ENCODE data around the gene TRIP6. TPM values are rescaled to one million over a fixed set of nuclear protein-coding genes. Genes with fewer than 3 reads are reported as not detected.
"Not testable (repeated sequence)": the region's sequence is repeated elsewhere in the genome, so short reads cannot be mapped to it uniquely, and the experiment has no call there.

TRIP6 gene
- total and polyA plus RNA-seq, 9 donors, result 31.7 to 57.6 (median 46.8) TPM

DNA sequence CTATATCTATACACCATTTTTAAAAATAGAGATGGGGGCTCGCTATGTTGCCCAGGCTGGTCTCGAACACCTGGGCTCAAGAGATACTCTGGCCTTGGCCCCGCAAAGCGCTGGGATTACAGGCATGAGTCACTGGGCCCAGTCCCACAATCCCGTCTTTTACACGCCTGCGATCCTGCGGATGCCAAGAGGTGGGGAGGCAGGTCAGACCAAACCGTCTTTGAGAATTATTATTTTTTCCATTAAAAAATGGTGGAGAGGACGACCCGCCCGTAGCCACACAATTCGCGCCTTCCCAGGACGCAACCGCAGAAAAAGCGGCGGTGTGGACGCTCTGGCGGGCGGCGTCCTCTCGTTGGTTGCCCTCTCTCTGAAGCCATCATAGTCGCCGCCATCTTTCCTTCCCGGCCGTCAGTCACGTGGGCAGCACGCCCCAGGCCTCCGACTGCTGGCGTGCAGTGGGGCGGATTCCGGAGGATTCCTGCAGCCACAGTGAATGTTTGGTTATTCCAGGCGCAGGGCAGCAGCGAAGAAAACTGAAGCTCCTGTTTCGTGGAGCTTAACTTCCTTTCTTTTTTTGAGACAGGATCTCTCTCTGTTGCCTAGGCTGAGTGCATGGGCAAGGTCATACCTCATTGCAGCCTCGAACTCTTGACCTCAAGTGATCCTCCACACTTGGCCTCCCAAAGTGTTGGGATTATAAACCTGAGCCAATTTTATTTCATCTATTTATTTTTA is 29.9 kb upstream of the TRIP6 start:
- under 1% methylated on average over 34 of the region's 37 CpGs for WGBS (ENCODE audit: insufficient coverage)
- Histone ChIP-seq H3K27ac (ENCODE audit: low read length) (peak overlapping the region; percentile 95), H3K9me3 (replicated peaks; ENCODE audit: control insufficient read depth, low read depth, low read length) (no peaks in the 10 kb centered on the region), H3K4me3 (ENCODE audit: low read length) (peak overlapping the region; percentile 41), H3K4me1 (ENCODE audit: control insufficient read depth, insufficient read depth, low read length) (peaks cover 16% of the 10 kb centered on the region), H3K36me3 (ENCODE audit: control insufficient read depth, insufficient read depth, low read length) (no peaks in the 10 kb centered on the region), H3K27me3 (ENCODE audit: control insufficient read depth, insufficient read depth, low read length) (no peaks in the 10 kb centered on the region)
- peak; percentile 97 for DNase-seq

DNA sequence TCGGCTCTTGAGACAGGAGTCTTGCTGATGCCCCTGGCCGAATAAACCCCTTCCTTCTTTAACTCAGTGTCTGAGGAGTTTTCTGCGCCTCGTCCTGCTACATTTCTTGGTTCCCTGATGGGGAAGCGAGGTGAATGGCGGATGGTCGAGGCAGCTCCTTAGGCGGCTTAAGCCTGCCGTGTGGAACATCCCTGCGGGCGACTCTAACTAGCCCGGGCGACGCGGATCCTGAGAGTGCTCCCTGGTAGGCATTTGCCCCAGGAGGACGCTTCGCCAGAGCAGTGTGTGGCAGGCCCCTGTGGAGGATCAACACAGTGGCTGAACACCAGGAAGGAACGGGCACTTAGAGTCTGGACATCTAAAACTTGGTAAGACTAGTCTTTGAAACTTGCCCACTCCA is 27.8 kb upstream of the TRIP6 start:
- Histone ChIP-seq H3K4me3 (ENCODE audit: low read length) (no peak overlapping the region), H3K4me1 (ENCODE audit: control insufficient read depth, insufficient read depth, low read length) (peaks cover 16% of the 10 kb centered on the region), H3K27me3 (ENCODE audit: control insufficient read depth, insufficient read depth, low read length) (no peaks in the 10 kb centered on the region), H3K9me3 (replicated peaks; ENCODE audit: control insufficient read depth, low read depth, low read length) (no peaks in the 10 kb centered on the region), H3K36me3 (ENCODE audit: control insufficient read depth, insufficient read depth, low read length) (no peaks in the 10 kb centered on the region), H3K27ac (ENCODE audit: low read length) (no peak overlapping the region)
- 91% methylated on average over 14 of the region's 18 CpGs for WGBS (ENCODE audit: insufficient coverage)
- DNase-seq, result no peak

DNA sequence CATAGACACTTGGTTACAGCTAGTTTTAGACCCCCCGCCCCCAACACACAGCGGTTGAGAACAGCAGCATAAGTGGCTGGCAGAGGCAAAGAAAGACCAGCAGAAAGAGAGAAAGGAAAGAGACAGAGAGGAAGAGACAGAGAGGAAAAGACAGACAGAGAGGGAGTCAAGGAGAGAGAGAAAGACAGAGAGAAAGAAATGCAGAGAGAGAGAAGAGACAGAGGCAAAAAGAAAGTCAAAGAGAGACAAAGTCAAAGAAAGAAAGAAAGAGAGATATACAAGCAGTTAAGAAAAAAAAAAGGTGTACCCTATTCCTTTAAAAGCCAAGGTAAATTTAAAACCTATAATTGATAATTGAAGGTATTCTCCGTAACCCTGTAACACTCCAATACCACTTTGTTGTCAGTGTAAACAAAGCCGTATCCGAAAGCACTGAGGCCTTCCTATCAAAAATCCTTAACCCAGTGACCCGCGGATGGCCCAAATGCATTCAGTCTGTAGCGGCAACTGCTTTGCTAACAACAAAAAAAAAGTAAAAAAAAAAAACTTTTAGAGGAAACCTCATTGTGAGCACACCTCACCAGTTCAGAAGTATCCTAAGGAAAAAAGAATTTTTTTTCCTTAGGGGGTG is 26.6 kb upstream of the TRIP6 start:
- H3K27me3 ChIP-seq (ENCODE audit: control insufficient read depth, insufficient read depth, low read length), result no peaks in the 10 kb centered on the region

DNA sequence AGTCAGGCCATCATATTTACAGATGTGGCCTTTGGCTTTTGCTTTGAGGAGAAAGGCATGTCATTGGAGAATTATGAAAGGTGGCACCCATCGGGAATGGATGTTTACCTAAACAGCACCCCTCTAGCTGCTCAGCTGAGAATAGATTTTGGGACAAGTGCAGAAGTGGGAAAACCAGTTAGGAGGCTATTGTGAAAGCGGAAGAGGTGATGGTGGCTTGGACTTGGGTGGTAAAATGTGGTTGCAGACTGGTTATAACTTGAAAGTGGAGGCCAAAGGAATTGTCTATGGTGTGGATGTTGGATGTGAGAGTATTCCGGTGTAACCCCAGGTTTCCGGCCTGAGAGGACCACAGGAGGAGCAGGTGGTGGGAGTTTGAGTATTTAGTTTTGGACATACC is 19.8 kb upstream of the TRIP6 start:
- H3K36me3 ChIP-seq (ENCODE audit: control insufficient read depth, insufficient read depth, low read length), result no peaks in the 10 kb centered on the region
- no peak overlapping the region for H3K27ac ChIP-seq (ENCODE audit: low read length)
- H3K27me3 ChIP-seq (ENCODE audit: control insufficient read depth, insufficient read depth, low read length), result no peaks in the 10 kb centered on the region
- DNase-seq, result no peak
- no peak overlapping the region for H3K4me3 ChIP-seq (ENCODE audit: low read length)
- peaks cover 7% of the 10 kb centered on the region for H3K4me1 ChIP-seq (ENCODE audit: control insufficient read depth, insufficient read depth, low read length)
- 90% methylated on average over 3 of the region's 4 CpGs for WGBS (ENCODE audit: insufficient coverage)
- no peaks in the 10 kb centered on the region for H3K9me3 ChIP-seq (replicated peaks; ENCODE audit: control insufficient read depth, low read depth, low read length)

More for the DNA sequence above, 26.6 kb upstream of the TRIP6 start:
- peaks cover 16% of the 10 kb centered on the region for H3K4me1 ChIP-seq (ENCODE audit: control insufficient read depth, insufficient read depth, low read length)
- no peak for DNase-seq
- H3K4me3 ChIP-seq (ENCODE audit: low read length), result no peak overlapping the region
- H3K27ac ChIP-seq (ENCODE audit: low read length), result no peak overlapping the region
- no CpG with 5 or more reads among the region's 8 CpGs for WGBS (ENCODE audit: insufficient coverage)
- H3K9me3 ChIP-seq (replicated peaks; ENCODE audit: control insufficient read depth, low read depth, low read length), result no peaks in the 10 kb centered on the region
- H3K36me3 ChIP-seq (ENCODE audit: control insufficient read depth, insufficient read depth, low read length), result no peaks in the 10 kb centered on the region

DNA sequence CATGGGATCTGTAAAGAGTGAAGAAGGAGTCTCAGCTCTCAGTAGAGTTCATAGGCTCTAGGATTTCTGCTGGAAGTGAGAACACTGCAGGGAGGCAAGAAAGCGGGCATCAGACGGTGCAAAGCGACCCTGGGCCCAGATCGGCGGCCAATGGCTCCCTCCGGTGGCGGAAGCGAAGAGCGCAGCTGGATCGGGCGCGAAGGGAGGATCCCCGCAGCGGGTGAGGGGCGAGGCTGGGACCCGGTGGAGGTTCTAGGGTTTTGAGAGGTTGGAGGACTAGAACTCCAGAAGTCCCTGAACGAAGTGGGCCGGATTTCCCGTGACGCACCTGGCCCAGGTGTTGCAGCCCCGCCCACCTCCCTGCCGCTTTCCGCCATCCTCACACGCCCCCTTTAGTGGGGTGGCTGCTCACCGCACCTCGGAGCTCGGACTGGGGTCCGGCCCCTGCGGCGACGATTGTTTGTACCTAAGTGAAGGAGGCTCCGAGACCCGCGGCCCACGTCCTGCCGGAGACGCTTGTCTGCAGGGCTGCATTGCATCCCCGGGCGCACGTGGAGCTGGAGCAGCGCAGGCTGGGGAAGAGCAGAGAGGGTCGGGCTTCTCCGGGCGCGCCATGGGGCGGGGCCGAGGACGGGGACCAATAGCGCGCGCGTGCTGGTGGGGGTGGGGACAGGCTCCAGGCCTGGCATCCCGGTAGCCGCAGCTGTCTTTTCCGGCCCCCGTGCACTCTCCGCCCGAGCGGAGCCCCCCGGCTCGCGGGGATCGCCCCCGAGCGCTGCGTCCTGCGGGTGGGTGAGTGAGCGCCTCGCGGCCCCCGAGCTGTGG is 14.9 kb upstream of the TRIP6 start, which contains the start of gene SLC12A9:
SLC12A9 (plus strand) TSS at position 666 of the 825 bp plus-strand sequence. CDS start 1,485 bp downstream, outside the sequence.
- Histone ChIP-seq H3K36me3 (ENCODE audit: control insufficient read depth, insufficient read depth, low read length) (peaks cover 3% of the 10 kb centered on the region), H3K4me3 (ENCODE audit: low read length) (peak within 1 kb of the TSS; percentile 69), H3K9me3 (replicated peaks; ENCODE audit: control insufficient read depth, low read depth, low read length) (no peaks in the 10 kb centered on the region), H3K27ac (ENCODE audit: low read length) (peak within 1 kb of the TSS; percentile 47), H3K27me3 (ENCODE audit: control insufficient read depth, insufficient read depth, low read length) (no peaks in the 10 kb centered on the region), H3K4me1 (ENCODE audit: control insufficient read depth, insufficient read depth, low read length) (peaks cover 14% of the 10 kb centered on the region)
- peak; percentile 97 for DNase-seq
- WGBS (ENCODE audit: insufficient coverage), result under 1% methylated on average over 66 of the region's 71 CpGs

DNA sequence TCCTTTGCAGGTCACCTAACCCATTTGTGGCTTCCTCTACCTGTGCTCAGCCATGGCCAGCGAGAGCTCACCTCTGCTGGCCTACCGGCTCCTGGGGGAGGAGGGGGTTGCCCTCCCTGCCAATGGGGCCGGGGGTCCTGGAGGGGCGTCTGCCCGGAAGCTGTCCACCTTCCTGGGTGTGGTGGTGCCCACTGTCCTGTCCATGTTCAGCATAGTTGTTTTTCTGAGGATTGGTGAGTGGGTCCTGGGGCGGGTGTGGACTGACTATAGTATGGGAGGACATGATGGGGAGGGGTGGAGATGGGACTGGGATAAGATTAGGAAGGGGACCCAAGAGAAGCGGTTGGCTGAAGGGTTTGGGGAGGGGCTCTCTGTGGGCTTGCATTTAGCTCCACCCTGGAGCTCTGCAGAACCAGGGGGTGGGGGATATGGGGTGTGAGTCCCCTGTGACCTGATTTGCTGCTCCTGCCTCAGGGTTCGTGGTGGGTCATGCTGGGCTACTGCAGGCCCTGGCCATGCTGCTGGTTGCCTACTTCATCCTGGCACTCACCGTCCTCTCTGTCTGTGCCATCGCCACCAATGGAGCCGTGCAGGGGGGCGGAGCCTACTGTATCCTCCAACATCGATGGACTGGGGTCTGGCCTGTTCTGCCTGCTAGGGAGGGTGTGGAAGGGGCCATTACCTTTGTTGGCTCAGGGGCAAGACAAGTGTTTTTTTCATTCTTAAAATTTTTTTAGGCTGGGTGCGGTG is 12.9 kb upstream of the TRIP6 start:
- WGBS (ENCODE audit: insufficient coverage), result 83% methylated on average over 6 of the region's 14 CpGs
- no peak for DNase-seq
- no peaks in the 10 kb centered on the region for H3K9me3 ChIP-seq (replicated peaks; ENCODE audit: control insufficient read depth, low read depth, low read length)
- no peak overlapping the region for H3K4me3 ChIP-seq (ENCODE audit: low read length)
- no peaks in the 10 kb centered on the region for H3K27me3 ChIP-seq (ENCODE audit: control insufficient read depth, insufficient read depth, low read length)
- peaks cover 14% of the 10 kb centered on the region for H3K4me1 ChIP-seq (ENCODE audit: control insufficient read depth, insufficient read depth, low read length)
- H3K36me3 ChIP-seq (ENCODE audit: control insufficient read depth, insufficient read depth, low read length), result peaks cover 13% of the 10 kb centered on the region
- no peak overlapping the region for H3K27ac ChIP-seq (ENCODE audit: low read length)

DNA sequence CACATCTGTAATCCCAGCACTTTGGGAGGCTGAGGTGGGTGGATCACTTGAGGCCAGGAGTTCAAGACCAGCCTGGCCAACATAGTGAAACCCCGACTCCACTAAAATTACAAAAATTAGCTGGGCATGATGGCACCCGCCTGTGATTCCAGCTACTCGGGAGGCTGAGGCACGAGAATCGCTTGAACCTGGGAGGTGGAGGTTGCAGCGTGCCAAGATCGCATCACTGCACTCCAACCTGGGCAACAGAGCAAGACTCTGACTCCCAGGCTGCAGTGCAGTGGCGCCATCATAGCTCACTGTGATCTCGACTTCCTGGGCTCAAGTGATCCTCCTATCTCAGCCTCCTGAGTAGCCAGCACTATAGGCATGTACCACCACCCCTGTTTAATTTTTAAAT is 12.3 kb upstream of the TRIP6 start:
- H3K4me3 ChIP-seq (ENCODE audit: low read length); H3K27me3 ChIP-seq (ENCODE audit: control insufficient read depth, insufficient read depth, low read length); H3K27ac ChIP-seq (ENCODE audit: low read length); H3K9me3 ChIP-seq (replicated peaks; ENCODE audit: control insufficient read depth, low read depth, low read length); DNase-seq: not testable (repeated sequence)
- Histone ChIP-seq H3K4me1 (ENCODE audit: control insufficient read depth, insufficient read depth, low read length) (peaks cover 14% of the 10 kb centered on the region), H3K36me3 (ENCODE audit: control insufficient read depth, insufficient read depth, low read length) (peaks cover 16% of the 10 kb centered on the region)
- WGBS (ENCODE audit: insufficient coverage), result 93% methylated on average over 8 of the region's 9 CpGs

DNA sequence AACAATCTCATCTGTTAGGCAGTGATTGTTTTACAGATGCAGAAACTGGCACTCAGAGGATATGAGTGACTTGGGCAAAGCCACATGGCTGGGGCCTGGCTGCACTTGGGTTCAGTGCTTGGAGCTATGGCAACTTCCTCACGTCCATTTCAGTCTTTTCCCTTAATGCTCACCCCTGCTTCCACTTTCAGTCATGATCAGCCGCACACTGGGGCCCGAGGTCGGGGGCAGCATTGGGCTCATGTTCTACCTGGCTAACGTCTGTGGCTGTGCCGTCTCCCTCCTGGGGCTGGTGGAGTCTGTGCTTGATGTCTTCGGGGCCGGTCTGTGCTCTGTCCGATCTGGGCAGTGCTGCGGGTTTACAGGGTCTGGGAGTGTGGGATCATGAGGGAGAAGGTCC is 11.7 kb upstream of the TRIP6 start:
- peaks cover 14% of the 10 kb centered on the region for H3K4me1 ChIP-seq (ENCODE audit: control insufficient read depth, insufficient read depth, low read length)
- H3K27me3 ChIP-seq (ENCODE audit: control insufficient read depth, insufficient read depth, low read length), result no peaks in the 10 kb centered on the region
- 83% methylated on average over 9 of the region's 10 CpGs for WGBS (ENCODE audit: insufficient coverage)
- H3K4me3 ChIP-seq (ENCODE audit: low read length), result no peak overlapping the region
- H3K9me3 ChIP-seq (replicated peaks; ENCODE audit: control insufficient read depth, low read depth, low read length), result no peaks in the 10 kb centered on the region
- peaks cover 22% of the 10 kb centered on the region for H3K36me3 ChIP-seq (ENCODE audit: control insufficient read depth, insufficient read depth, low read length)
- H3K27ac ChIP-seq (ENCODE audit: low read length), result no peak overlapping the region
- DNase-seq, result no peak

DNA sequence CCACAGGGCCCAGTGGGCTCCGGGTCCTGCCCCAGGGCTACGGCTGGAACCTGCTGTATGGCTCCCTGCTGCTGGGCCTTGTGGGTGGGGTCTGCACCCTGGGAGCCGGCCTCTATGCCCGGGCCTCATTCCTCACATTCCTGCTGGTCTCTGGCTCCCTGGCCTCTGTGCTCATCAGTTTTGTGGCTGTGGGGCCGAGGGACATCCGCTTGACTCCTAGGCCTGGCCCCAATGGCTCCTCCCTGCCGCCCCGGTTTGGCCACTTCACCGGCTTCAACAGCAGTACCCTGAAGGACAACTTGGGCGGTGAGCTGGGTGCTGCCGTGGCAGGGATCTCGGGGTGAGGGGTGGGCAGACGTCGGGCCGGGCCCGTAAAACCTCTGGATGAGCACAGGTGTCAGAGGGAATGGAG is 10.3 kb upstream of the TRIP6 start:
- Histone ChIP-seq H3K36me3 (ENCODE audit: control insufficient read depth, insufficient read depth, low read length) (peaks cover 36% of the 10 kb centered on the region), H3K9me3 (replicated peaks; ENCODE audit: control insufficient read depth, low read depth, low read length) (no peaks in the 10 kb centered on the region), H3K27me3 (ENCODE audit: control insufficient read depth, insufficient read depth, low read length) (no peaks in the 10 kb centered on the region), H3K4me1 (ENCODE audit: control insufficient read depth, insufficient read depth, low read length) (peaks cover 12% of the 10 kb centered on the region), H3K4me3 (ENCODE audit: low read length) (no peak overlapping the region), H3K27ac (ENCODE audit: low read length) (no peak overlapping the region)
- WGBS (ENCODE audit: insufficient coverage), result 81% methylated on average over 16 of the region's 16 CpGs
- no peak for DNase-seq

All from muscle of leg (tissue), 11 donors.